Colonic mucosa (tissue), 4 donors: ENCODE data around the gene GAB2. TPM values are rescaled to one million over a fixed set of nuclear protein-coding genes. Genes with fewer than 3 reads are reported as not detected.

Experiments
- DNase-seq: peaks from one replicate; pipeline ENCODE4 v3.0.0-alpha.2; 2020
- H3K27ac ChIP-seq: fragments of 200-600 bp; one replicate; pipeline ENCODE4 v1.8.0; 2021
- H3K27me3 ChIP-seq: fragments of 200-600 bp; one replicate; pipeline ENCODE4 v1.8.0; 2021
- H3K36me3 ChIP-seq: fragments of 200-600 bp; one replicate; pipeline ENCODE4 v1.8.0; 2021
- H3K4me1 ChIP-seq: fragments of 200-600 bp; one replicate; pipeline ENCODE4 v1.8.0; 2021; ENCODE audit warnings: mild to moderate bottlenecking
- H3K4me3 ChIP-seq: fragments of 200-600 bp; one replicate; pipeline ENCODE4 v1.8.0; 2021
- H3K9ac ChIP-seq, 2 donors: one replicate each; pipeline ENCODE4 v1.7.0; 2013; ENCODE audit warnings: control low read depth in 2 of 2, low read depth in 2 of 2, low read length in 2 of 2
- H3K9me3 ChIP-seq: fragments of 200-600 bp; one replicate; pipeline ENCODE4 v1.8.0; 2021
- CTCF ChIP-seq: fragments of 200-600 bp; IDR thresholded peaks from one replicate; pipeline ENCODE4 v1.8.0; 2022; ENCODE audit warnings: antibody characterized with exemption, mild to moderate bottlenecking
- intact Hi-C: fragments of 100-400 bp; cut with DNase I; formaldehyde crosslinking; loops from one replicate; pipeline ENCODE4 v1.14.1; 2022
- total RNA-seq, 2 donors: library from RNA; stranded (reverse); fragmentation: NEBNext Ultra II Directional in 1 of 2; extraction: Animal tissue kit (Norgen Biotek cat#: 25700) in 1 of 2; gene quantifications; one replicate each; pipeline ENCODE4 v1.2.1, GENCODE V29; 2021
- donor health status: healthy.
- donor health status: DM: no; HTN: no; CAD: no.
- donor health status: DM: no; HTN: no; CAD: no.

The GAB2 gene
- total RNA-seq, 2 donors from 2014 or later: 20.0 to 21.1 TPM

GRCh38 chr11:78350091-78350645, 67.5 kb downstream of the GAB2 start:
- Histone ChIP-seq H3K36me3 (no peaks in the 10 kb centered on the region), H3K4me1 (peaks cover 5% of the 10 kb centered on the region), H3K4me3 (peak overlapping the region; percentile 1), H3K9ac (peak overlapping the region in 1 of 2 donors; percentile 76), H3K27me3 (no peaks in the 10 kb centered on the region), H3K27ac (peak overlapping the region; percentile 68), H3K9me3 (no peaks in the 10 kb centered on the region)
- TF ChIP-seq CTCF: no peak
- peak; percentile 37 for DNase-seq
- intact Hi-C loops: no loop called here

GRCh38 chr11:78349624-78350023, 68.0 kb downstream of the GAB2 start:
- Histone ChIP-seq H3K9me3 (no peaks in the 10 kb centered on the region), H3K36me3 (no peaks in the 10 kb centered on the region), H3K4me3 (no peak overlapping the region), H3K27me3 (no peaks in the 10 kb centered on the region), H3K27ac (peak overlapping the region; percentile 68), H3K4me1 (peaks cover 5% of the 10 kb centered on the region), H3K9ac (peak overlapping the region in 1 of 2 donors; percentile 76)
- intact Hi-C loops: no loop called here
- no peak for TF ChIP-seq CTCF
- DNase-seq: no peak

GRCh38 chr11:78349114-78349513, 68.5 kb downstream of the GAB2 start:
- DNase-seq: no peak
- Histone ChIP-seq H3K27ac (peak overlapping the region; percentile 68), H3K9me3 (no peaks in the 10 kb centered on the region), H3K4me1 (peaks cover 5% of the 10 kb centered on the region), H3K9ac (peak overlapping the region in 1 of 2 donors; percentile 76), H3K36me3 (no peaks in the 10 kb centered on the region), H3K27me3 (no peaks in the 10 kb centered on the region), H3K4me3 (no peak overlapping the region)
- no peak for TF ChIP-seq CTCF
- intact Hi-C loops: no loop called here

- no peak overlapping the region for H3K4me3 ChIP-seq
- H3K27me3 ChIP-seq: no peaks in the 10 kb centered on the region
- no peak overlapping the region for H3K27ac ChIP-seq
- TF ChIP-seq CTCF: no peak
- no peak overlapping the region for H3K9ac ChIP-seq
- intact Hi-C loops: no loop called here
- DNase-seq: no peak
- H3K36me3 ChIP-seq: no peaks in the 10 kb centered on the region
- H3K4me1 ChIP-seq: peaks cover 5% of the 10 kb centered on the region
- H3K9me3 ChIP-seq: no peaks in the 10 kb centered on the region
These were observed 69.7 kb downstream of the GAB2 start for GRCh38 chr11:78347956-78348355.

- Histone ChIP-seq H3K9me3 (no peaks in the 10 kb centered on the region), H3K4me1 (peaks cover 5% of the 10 kb centered on the region), H3K27ac (no peak overlapping the region), H3K36me3 (no peaks in the 10 kb centered on the region), H3K4me3 (no peak overlapping the region), H3K9ac (no peak overlapping the region), H3K27me3 (no peaks in the 10 kb centered on the region)
- DNase-seq: no peak
- intact Hi-C loops: no loop called here
- TF ChIP-seq CTCF: no peak
These were observed 70.8 kb downstream of the GAB2 start for GRCh38 chr11:78346799-78347198.
